Right lobe of liver (tissue), 4 donors: ENCODE results near the gene C2orf49.
A peak's percentile ranks its signal among the peaks of the same experiment; 100 is the strongest.

Experiments
- CTCF ChIP-seq, 4 donors: fragments of 200-600 bp in 3 of 4; fragments of 450-650 bp in 1 of 4; IDR thresholded peaks; one replicate each; pipeline versions ENCODE4 v1.5.1 to v1.8.0; 2016 to 2022; ENCODE audit warnings: antibody characterized with exemption in 4 of 4, mild to moderate bottlenecking in 2 of 4
- POLR2A ChIP-seq: fragments of 450-650 bp; IDR thresholded peaks from one replicate; pipeline ENCODE4 v1.6.1; 2017; ENCODE audit warnings: antibody characterized with exemption, mild to moderate bottlenecking
- donor health status: DM: no; HTN: no; CAD: no.
- donor health status: DM: no; HTN: no; CAD: no.
- donor health status: DM: no; HTN: yes; CAD: no.

GRCh38 chr2:105377871-105378270 lies 40.5 kb downstream of the C2orf49 start:
- TF ChIP-seq CTCF (IDR thresholded peaks at IDR 0.05) (peak in 3 of 4 donors; percentile 28 to 41 (median 36)), POLR2A (no peak)
